Stimulated activated CD8-positive, alpha-beta memory T cell treated with anti-CD3 and anti-CD28 coated beads, Interleukin-4, amount 100 ng/mL, for 1 hour (primary cell): Measurements from ENCODE around the gene SYTL2.

Experiments
- DNase-seq, 2 donors: peaks; one replicate each; pipeline ENCODE4 v3.0.0-alpha.2; 2020; ENCODE audit warnings: low read depth in 2 of 2, low spot score in 1 of 2

SYTL2 gene

GRCh38 chr11:85737738-85738137, 73.2 kb downstream of the SYTL2 start:
- no peak for DNase-seq

- no peak for DNase-seq
These were observed 75.0 kb downstream of the SYTL2 start for GRCh38 chr11:85735876-85736460.

DNA sequence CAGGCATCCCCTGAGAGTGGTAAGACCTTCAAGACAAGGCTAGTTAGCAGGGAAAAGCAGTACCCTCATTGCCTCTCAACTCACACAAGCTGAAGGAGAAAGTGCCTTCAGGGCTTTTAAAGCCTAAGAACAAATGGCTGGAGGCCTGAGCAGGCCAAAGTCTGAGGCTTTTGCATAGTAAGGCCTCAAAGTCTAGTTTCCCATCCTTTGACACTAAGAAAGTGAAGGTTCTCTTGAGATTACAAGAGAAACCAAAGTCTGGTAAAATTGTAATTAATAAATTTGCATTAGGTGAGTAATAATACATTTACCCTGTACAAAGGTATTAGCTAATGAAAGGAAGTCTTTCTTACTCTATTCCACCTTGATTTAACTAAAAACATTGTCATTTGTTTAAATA, 78.0 kb downstream of the SYTL2 start:
- no peak for DNase-seq

GRCh38 chr11:85726381-85726780, 84.6 kb downstream of the SYTL2 start:
- no peak for DNase-seq

- DNase-seq = no peak
These were observed 85.3 kb downstream of the SYTL2 start for GRCh38 chr11:85725510-85726258.

DNA sequence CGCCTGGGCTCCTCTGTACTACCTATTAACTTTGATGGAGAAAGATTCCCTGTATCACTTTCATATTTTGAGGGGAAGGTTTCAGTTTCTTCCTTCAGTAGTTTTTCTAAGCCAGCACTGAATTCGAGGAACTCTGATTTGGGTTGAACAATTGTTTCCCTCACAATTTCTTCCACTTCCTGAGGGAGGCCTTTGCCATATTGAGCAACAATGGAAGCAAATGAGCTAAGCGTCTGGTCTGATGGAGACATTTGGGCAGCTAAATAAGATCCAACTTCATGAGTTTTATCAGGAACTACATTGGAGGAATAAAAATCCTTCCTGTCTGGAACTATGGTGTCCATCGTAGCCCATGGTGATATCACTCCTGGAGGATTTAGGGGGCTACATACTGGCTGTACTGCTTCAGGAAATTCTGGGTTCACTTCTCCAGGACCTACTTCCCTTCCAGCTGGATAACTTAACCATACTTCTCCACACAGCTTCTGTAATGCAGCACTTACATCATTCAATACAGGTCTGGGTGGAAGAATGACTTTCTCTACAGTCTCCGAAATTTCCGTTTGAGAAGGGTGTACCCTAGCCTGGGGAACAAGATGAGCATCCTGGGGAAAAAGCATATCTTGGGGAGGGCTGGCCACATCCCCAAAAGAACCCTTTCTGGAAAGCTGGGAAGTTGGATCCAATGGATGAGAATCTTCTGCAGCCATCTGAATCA, 86.0 kb downstream of the SYTL2 start:
- no peak for DNase-seq

- no peak for DNase-seq
These were observed 87.9 kb downstream of the SYTL2 start for GRCh38 chr11:85723088-85723487.

GRCh38 chr11:85721191-85721590, 89.8 kb downstream of the SYTL2 start:
- no peak for DNase-seq

DNA sequence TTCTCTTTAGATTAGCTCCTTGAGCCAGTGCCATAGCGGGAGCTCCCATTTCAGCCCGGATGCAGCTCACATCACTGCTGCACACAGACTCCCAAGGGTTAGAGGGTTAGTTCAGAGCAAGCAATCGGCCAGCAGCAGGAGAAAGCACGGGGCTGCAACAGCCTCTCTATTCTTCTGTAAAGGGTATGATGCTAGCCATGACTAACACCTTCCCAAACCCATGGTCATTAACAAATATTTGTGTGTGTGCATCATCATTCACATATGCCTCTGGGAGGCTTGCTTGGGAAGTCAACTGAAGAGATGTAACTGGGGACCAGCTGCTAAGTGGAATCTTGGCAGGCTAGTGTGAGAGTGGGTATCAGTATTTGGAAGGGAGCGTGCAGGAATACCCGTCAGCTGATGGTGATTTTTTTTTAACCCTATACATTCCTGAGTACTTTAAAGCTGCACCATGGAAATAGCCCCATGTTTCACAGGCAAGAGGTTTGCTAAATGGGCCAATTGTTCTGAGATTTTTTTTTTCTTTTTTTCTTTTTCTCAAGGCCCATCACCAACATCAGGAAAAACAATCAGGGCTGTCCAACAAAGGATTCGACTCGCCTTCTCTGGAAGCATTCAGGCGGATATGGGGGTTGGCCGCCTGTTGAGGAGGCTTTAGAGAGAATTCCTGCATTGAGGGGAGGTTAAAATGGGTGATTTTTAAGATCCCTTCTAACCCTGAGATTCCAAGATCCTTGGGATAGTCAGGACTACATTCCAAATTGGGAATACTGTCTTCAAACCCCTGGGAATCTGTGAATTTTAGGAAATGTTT, 91.7 kb downstream of the SYTL2 start:
- no peak for DNase-seq

- DNase-seq = no peak
These were observed 92.6 kb downstream of the SYTL2 start for GRCh38 chr11:85718126-85718943.

GRCh38 chr11:85717429-85717828, 93.5 kb downstream of the SYTL2 start:
- no peak for DNase-seq

DNA sequence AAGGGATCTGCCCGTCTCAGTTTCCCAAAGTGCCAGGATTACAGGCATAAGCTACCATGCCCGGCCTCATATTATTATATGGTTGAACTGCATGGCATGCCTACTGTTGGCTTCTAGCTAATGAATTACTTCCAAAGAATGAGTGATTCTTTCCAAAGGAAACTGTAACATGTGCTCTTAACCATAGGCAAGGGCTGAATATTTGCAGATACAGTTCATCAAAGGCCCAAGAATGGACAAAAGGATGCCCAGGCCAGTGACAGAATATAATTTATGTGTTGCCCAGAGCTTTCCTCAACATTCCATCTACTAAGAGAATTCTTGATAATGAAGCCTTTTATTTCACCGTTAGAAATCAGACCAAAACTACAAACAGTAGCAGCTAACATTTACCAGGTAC, 98.0 kb downstream of the SYTL2 start:
- DNase-seq = no peak

- no peak for DNase-seq
These were observed 100.0 kb downstream of the SYTL2 start for GRCh38 chr11:85710917-85711316.

DNA sequence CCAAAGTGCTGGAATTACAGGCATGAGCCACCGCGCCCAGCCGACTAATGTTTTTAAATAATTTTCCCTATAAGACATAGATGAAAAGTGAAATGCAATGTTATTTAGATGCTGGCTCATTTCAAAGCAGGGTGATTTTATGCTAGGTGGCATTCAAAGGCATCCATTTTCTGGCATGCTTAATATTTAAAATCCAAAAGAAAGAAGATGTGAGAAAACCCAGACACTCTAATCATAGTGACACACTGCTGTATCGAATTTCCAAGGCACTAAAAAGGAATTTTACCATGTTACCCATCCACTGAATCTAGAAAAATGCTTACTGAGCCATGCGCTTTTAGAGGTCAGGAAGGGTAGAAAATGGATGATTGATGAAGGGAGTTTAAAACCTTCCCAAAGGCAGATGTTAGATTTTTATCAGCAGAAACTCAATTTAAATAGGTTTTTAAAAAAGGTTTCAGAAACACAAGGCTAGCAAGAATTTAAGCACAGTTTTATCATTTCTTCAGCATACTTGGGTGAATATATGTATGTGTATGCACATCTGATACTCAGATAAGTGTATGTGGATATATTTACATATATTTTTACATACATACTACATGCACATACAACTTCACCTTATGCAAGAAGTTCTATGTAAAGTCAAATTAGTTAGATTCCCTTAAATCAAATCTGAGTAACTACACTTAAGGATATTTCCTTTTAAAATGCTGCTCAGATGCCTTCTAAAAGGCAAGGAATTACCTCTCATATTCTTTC, 100.8 kb downstream of the SYTL2 start:
- DNase-seq = no peak

GRCh38 chr11:85705800-85706199, 105.1 kb downstream of the SYTL2 start:
- DNase-seq = no peak

- no peak for DNase-seq
These were observed 106.0 kb downstream of the SYTL2 start for GRCh38 chr11:85704967-85705366.

GRCh38 chr11:85699957-85700741, 110.8 kb downstream of the SYTL2 start:
- DNase-seq = no peak

DNA sequence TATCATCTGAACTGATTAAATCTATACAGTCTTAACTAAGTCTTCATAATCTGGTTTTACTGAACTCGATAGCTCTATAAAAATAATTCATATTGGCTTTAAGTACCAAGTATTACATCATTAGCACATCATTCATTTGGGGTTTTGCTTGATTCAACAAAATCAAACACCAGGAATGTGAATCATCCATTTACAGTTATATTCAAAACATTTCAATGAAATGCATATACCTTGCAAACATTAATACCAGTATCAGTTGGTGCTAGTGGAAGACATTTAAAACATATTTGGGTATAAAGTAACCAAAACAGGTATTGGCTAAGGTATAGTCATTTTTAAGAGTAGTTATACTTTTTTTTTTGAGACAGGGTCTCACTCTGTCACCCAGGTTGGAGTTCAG, 112.7 kb downstream of the SYTL2 start:
- no peak for DNase-seq

DNA sequence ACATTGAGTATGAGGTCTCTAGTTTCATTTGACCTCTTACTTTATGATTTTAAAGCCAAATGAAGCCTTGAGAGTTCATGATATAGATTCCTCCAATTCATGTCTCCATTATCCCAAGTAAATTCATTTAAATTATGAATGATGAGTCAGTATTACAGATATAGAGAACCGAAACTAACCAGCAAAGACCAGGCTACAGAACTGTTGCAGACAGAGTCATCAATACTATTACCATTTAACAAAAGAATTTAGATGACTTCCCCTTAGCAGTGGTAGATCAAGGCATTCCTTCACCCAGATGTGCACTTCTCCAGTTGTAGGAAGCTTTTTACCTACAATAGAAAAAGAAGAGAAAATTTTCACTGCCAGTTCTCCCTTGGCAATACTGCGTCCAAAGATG, 113.2 kb downstream of the SYTL2 start:
- DNase-seq = no peak
